ENCODE data around the gene PRDM10.
"Not testable (repeated sequence)": the region's sequence is repeated elsewhere in the genome, so short reads cannot be mapped to it uniquely, and the experiment has no call there.

The PRDM10 gene

GRCh38 chr11:129974672-129975071, 28.0 kb downstream of the PRDM10 start:
- DNase-seq: no peak

- no peak for DNase-seq
Measured at GRCh38 chr11:129974237-129974636, 28.4 kb downstream of the PRDM10 start.

- no peak for DNase-seq
Measured at GRCh38 chr11:129973809-129974208, 28.8 kb downstream of the PRDM10 start.

DNA sequence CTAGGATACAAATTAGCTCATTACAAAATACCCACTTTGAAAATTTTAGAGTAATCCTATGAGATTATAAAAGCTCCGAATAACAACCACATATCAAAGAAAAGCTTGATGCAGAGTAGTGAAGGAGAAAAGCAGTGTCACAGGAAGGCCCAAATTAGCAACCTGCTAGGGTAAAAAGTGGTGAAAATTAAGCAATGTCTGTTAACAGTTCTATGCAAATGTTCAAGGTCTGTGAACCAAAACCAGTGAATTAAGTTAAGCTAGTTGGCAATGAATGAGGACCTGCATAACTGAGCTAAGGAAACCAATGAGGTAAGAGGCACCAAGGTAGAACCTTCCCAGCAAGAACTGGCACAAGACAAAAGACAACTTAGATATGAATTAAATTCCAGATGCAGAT, 29.6 kb downstream of the PRDM10 start:
- DNase-seq: no peak

GRCh38 chr11:129972611-129973010, 30.0 kb downstream of the PRDM10 start:
- no peak for DNase-seq

DNA sequence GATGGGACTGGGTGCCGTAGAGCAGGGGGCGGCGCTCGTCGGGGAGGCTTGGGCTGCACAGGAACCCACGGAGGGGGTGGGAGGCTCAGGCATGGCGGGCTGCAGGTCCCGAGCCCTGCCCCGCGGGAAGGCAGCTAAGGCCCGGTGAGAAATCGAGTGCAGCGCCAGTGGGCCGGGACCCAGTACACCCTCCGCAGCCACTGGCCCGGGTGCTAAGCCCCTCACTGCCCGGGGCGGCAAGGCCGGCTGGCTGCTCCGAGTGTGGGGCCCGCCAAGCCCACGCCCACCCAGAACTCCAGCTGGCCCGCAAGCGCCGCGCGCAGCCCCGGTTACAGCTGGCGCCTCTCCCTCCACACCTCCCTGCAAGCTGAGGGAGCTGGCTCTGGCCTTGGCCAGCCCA, 30.8 kb downstream of the PRDM10 start:
- not testable (repeated sequence) for DNase-seq

- DNase-seq: no peak
Measured at GRCh38 chr11:129969920-129970319, 32.7 kb downstream of the PRDM10 start.

- DNase-seq: no peak
Measured at GRCh38 chr11:129968591-129969419, 33.8 kb downstream of the PRDM10 start.

- DNase-seq: no peak
Measured at GRCh38 chr11:129967996-129968395, 34.6 kb downstream of the PRDM10 start.

DNA sequence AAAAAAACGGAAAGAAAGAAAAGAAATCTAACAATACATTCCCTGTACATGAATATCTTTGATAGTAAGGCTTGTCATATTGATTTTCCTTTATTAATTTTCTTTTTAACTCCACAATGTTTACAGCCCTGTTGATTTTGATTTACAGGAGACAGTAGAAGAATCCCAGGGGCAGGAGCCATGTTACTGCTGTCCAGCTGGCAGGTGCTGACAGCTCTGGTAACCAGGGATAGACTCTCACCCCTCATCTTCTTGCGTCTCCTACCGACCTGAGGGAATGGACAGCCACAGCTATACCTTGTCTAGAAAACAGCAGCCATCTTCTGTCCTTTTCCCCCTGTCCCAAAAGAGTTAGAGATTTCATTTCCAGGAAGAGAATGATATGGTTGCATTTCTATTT, 37.4 kb downstream of the PRDM10 start:
- DNase-seq: no peak

- no peak for DNase-seq
Measured at GRCh38 chr11:129960216-129961214, 42.1 kb downstream of the PRDM10 start.

GRCh38 chr11:129959687-129960086, 42.9 kb downstream of the PRDM10 start:
- DNase-seq: no peak

DNA sequence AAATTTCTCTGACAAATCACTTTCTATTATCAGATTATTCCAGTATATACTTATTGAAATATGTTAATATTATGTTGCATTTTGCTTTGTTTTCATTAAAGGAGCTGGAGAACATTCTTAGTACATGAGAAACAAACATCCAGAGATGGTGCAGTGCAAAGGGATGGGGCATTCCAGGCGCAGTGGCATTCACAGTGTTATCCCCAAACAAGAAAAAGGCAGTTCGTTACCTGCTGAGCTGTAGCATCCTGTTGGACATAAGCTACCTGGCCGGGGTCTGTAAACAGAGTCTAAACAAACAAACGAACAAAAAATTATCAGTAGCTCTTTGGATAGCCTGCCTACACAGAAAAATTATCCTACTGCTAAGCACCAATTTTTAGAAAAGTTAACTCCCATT, 47.4 kb downstream of the PRDM10 start:
- no peak for DNase-seq

- not testable (repeated sequence) for DNase-seq
Measured at GRCh38 chr11:129954703-129955102, 47.9 kb downstream of the PRDM10 start.

- no peak for DNase-seq
Measured at GRCh38 chr11:129951866-129952262, 50.8 kb downstream of the PRDM10 start.

DNA sequence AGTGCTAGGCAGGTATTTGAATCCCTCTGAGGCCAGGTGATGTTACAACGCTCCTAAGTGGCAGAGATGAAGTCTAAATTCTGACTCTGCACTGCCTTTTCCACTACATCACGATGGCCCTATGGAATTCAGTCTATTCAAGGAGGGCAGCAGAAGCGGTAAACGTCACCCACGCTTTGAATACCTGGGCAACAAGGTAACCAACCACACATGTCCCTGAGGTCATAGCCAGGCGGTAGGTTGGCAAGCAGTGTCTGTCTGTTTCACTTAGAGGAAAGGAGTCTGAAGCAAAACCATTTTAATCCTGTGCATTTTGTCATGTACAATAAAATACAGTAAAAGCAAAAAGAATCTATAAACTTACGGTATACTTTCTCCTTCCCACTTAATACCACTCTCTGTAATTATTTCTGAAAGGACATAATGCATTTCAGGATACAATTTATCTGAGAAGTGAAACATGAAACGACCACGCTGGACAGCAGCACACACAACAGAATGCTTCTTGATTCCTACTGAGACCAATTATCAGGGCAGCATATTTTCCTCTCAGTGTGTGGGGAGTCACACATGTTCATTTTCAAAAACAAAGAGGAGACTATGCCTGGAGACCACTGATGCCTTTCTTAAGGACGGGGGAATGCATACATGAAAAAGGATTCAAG, 51.3 kb downstream of the PRDM10 start:
- no peak for DNase-seq

- DNase-seq: no peak
Measured at GRCh38 chr11:129950101-129951091, 52.2 kb downstream of the PRDM10 start.

DNA sequence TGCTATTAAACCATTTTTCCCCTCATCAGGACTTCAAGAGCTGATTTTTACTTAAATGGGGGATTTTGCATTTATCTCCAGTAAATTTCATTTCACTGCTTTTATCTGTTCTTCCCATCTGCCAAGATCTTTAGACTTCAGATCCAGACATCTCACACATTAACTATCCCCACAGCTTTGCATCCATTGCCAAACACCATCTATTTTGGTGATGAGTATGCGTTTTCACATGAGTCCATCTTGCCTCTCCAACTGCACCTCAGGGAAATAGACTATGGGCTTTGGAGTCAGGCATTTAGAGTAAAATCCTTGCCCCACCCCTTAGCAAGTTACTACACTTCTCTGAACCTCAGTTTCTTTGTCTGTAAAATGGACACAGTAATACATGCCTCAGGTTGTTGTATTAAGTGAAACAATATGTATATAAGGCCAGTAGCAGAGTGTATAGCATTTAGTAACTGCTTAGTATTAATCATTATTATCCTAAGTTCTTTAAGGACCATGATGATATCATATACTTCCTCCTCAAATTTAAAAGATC, 53.6 kb downstream of the PRDM10 start:
- DNase-seq: no peak

DNA sequence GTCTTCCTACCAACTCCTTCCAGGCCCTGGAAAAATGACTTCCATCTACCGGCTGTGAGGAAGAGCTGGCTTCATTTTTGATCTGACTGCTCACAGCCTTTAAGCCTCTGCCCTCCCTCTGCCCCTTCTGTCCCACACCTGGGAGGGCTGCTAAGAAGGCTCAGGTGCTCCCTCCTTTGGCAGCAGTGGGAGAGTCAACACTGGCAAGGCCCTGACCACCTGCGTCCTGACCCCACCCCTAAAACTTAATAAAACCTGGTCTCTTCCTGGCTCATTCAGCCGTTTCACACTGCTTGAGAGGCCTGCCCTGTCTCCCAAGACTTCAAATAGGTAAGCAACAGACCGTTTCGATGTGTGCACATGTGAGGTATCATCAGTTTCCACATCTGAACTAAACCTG, 55.2 kb downstream of the PRDM10 start:
- no peak for DNase-seq

- no peak for DNase-seq
Measured at GRCh38 chr11:129946965-129947364, 55.7 kb downstream of the PRDM10 start.

DNA sequence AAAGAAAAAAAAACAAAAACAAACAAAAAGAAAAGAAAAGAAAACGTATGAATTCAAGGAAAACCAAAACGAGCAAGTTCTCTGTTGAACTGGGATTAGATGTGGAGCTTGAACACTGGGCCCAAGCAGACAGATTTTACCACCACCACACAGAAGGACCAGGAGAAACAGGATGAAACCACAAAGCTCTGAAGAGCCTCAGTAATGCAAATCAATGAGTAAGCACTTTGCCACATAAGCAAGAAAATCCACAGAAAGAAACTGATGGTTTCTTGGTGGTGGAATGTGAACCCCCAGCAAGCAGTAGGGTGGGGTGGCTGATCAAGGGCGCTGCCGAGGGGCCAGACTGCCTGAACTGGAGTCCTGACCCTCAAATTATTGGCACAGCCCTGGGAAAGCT, 56.4 kb downstream of the PRDM10 start:
- peak in 1 of 6 experiments; percentile 0 for DNase-seq

DNA sequence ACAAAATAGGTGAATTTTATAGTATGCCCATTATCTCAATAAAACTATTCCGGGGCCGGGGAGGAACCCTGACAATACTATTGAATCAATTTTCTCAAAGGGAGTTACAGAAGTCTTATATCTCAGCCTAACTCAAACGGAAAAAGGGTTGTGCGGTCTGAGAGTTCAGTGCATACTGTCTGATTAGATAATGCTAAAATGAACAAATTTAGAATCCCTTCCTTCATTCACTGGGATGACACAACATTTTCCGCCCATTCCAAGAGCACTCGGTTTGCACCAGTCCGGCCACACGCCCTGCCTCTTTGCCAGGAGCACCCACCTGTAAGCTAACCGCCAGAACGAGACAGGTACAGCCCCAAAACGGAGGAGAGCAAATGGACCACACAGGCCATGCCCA, 57.3 kb downstream of the PRDM10 start:
- DNase-seq: no peak

Data from stimulated activated naive CD4-positive, alpha-beta T cell (primary cell).